HS-27A (cell line): ENCODE results near the gene NECAB2.

Source experiments
- DNase-seq: peaks from one replicate; pipeline ENCODE4 v3.0.0-alpha.2; 2012; ENCODE audit warnings: low read depth, missing footprints

Gene NECAB2

DNA sequence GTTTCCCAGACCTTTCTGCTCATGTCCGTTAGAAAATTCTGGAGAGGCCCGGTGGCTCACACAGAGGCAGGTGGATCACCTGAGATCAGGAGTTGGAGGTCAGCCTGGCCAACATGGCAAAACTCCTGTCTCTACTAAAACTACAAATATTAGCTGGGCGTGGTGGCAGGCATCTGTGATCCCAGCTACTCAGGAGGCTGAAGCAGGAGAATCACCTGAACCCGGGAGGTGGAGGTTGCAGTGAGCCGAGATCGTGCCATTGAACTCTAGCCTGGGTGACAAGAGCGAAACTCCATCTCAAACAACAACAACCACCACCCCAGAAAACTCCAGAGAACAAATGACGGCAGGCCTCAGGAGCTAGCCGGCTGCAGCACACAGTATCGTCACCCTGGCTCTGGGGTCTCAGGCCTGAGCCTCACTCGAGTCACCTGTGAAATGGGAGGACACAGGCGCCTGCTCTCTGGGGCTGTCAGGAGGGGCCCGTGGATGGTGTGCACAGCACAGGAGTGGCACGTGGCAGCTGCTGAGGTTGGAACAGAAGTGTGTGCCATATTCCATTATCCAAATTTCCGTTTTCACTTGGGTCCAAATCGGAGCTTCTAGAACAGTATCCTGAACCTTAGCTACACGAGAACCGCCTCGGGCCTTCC lies 77.9 kb downstream of the NECAB2 start:
- no peak for DNase-seq

DNA sequence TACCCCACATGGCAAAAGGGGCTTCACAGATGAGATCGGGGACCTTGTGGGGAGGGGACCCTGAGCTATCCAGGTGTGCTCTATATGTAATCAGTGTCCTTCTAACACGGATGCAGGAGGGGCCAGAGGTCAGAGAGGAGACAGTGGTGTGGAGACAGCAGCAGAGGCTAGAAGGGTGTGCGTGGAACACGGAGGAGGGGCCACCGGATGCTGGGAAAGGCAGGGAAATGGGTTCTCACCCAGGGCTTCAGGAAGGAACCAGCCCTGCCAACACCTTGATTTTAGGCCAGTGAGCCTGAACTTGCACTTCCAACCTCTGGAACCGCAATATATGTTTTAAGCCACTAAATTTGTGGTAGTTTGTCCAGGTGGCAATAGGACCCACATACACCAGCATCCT lies 79.2 kb downstream of the NECAB2 start:
- DNase-seq = no peak

DNA sequence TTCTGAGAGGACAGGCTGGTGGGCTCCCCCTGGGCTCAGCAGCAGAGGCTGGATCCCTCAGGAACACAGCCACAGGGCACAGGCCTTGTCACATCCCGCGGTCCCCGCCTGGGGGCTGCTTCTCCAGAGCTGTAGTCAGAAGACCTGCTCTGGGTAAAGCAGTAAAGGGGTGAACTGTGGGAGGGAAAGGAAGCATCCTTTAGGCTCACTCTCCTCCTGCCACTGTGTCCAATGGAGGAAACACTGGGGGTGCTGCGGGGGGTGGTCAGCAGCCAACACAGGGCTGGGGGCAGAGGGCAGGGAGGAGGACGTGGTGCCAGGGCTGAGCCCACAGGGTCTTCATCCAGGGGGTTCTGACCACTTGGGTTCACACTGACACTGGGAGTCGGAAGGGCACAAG lies 79.6 kb downstream of the NECAB2 start:
- no peak for DNase-seq

DNA sequence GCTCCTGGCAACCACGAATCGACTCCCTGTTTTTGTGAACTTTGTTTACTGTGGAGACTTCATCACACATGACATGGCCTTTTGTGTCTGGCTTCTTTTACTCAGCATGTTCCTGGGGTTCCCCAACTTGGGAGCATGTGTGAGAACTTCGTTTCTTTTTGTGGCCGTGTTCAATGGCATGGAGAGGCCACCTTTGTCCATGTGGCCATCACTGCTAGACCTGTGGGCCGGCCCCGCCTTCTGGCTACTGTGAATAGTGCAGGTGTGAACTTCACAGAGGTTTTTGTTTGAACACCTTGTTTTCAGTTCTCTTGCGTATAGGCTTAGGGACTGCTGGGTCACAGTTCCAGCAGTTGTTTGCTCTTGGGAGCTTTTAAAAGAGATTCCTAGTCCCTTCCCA lies 80.2 kb downstream of the NECAB2 start:
- no peak for DNase-seq

DNA sequence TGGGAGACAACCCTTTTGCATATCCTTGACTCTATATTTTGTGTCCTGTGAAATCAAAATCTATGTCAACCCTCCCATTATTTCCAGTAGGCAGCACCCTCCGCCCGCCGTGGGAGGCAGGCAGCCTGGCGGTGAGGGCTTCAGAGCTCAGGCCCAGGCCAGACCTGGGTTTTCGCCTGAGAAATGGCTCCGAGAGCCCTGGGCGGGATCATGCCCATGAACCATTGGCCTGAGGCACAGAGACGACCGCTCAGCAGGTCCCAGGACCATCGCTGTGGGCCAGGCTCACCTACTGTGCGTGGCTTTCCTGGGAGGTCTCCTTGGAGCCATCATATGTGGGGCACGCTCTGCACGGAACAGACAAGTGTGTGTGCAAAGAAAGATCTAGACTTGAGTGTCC lies 80.8 kb downstream of the NECAB2 start:
- no peak for DNase-seq

DNA sequence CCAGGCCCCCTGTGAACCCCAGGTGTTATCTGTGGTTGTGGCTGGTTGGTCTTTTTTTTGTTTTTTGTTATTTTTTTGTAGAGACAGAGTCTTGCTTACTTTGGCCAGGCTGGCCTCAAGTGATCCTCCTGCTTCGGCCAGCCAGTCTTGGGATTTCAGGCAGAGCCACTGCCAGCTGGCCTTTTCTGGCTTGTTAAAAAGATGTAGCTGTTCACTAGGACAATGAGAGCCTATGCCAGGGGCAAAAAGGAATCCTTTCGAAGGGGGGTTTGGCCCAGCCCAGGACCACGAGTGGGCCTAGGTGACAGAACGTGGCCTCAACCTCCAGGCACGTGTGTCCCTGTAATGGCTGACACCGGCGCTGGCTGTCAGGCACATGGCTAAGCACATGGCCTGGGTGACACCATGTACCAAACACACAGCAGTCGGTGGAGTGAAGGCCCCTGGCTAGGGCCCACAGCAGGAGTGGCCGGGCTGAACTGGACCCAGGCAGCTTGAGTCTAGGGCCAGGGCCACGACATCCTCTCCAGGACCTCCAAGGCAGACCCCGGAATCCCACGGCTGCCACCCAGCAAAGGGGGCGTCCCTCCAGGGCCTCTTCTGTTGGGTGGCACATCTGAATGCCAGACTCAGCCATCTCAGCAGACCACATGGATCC lies 81.5 kb downstream of the NECAB2 start:
- no peak for DNase-seq

DNA sequence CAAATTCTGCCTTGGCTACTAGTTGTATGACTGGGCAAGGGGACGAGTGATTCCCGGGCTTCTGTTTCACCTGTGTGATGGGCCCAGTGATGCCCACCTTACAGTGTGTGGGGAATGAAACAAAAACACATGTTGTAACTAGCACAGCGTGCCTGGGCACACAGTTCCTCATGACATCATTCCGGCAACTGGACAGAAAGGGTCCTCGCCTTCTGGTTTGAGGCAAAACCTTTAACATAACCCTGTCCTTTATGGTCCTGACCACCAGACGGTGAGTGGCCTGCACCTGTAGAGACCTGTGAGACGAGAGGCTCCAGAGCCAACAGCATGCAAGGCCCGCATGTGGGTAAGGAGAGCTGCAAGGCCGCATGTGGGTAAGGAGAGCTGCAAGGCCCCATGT lies 82.3 kb downstream of the NECAB2 start:
- no peak for DNase-seq

DNA sequence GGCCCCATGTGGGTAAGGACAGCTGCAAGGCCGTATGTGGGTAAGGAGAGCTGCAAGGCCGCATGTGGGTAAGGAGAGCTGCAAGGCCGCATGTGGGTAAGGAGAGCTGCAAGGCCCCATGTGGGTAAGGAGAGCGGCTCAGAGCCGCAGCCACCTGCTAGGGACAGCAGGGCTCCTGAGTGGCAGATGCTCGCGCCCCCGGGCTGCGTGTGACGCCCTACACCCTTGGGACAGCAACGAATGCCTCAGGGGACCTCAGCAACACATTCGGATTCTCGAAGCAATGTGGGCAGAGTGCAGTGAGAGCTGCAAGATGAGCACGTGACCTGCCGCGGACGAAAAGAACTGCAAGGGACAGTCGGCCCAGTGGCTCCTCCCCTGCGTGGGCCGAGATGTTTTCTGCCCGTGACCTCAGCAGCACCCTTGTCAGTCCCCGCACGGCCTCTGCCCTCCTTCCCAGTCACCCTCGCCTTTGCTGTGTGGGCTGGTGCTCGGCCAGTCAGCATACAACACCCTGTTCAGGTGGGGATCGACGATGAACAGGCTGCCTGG lies 84.1 kb downstream of the NECAB2 start:
- no peak for DNase-seq
